NCI-H524 (cell line): ENCODE results near the gene EPYC.
"Not testable (repeated sequence)": the region's sequence is repeated elsewhere in the genome, so short reads cannot be mapped to it uniquely, and the experiment has no call there.

Experiments used
- DNase-seq, 2 experiments: peaks; one replicate each; lab custom pipeline; 2025; lab: John Stamatoyannopoulos, UW

The EPYC gene

DNA sequence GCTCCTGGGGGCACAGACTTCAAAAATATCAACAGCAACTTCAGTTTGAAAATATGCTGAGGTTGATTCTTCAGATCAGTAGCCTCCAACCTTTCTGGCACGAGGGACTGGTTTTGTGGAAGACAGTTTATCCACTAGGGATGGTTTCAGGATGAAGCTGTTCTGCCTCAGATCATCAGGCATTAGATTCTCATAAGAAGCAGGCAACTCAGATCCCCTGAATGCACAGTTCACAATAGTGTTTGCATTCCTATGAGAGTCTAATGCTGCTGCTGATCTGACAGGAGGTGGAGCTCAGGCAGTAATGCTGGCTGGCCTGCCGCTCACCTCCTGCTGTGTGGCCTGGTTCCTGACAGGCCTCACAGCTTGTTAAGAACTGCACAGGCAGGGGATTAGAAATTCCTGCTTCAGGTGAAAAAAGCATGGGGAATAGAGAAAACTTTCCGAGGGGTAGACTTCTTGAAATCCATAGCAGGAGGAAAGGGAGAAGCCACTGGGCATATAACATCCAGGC is 12.8 kb downstream of the EPYC start:
- DNase-seq, result no peak

DNA sequence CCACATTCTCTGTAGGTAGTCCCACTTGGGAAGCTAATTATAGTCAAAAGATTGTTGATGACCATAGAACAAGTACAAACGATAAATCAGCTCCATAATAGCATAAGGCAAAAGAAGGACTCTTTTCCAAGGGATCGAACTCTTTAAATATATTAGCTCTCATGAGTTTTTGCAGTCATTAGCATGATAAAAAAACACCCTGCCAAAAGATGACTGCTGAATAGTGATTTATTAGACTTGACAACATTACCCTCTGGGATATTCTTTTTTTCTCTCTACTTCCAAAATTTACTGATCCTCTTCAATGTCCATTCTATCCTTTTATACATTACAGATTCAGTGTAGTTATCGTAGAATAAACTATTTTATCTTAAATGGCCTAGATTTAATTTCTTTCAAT is 14.2 kb downstream of the EPYC start:
- DNase-seq, result no peak

DNA sequence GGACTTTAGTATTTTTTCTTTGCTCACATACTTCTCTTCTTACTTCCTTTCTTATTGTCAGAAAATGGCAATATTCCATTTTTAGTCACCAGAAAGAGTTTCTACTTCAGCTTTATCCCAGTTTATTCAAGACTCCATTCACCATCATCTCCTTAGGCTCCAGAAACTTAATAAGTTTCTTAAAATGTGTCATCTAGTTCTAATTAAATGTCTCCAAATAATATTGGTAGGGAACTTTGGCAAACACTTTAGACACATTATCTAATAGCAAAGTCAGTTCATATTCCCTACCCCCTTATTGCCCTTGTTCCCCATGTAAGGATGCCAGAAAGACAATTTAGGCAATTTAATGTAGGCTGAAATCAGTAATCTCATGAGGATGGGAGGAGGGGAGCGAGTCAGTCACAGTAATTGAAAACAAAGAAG is 15.1 kb downstream of the EPYC start:
- no peak for DNase-seq

DNA sequence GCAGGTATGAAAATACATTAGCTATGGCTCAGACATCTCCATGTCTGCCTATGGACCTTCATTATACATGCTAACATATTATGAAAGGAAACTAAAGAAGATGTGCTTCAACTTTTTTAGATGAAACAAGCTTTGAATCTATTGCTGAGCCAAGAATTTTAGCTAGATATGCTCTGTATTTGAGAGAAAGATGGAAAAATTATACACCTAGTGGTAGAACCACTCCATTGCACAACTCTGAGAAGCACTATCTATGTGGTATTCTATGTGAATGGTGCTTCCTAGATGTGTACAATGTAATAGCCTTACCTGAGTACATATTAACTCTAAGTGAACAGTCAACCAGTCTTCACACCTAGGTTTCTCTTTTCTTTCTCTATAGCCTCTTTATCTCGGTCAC is 17.3 kb downstream of the EPYC start:
- no peak for DNase-seq

GRCh38 chr12:90987101-90987500 is 17.7 kb downstream of the EPYC start:
- no peak for DNase-seq

DNA sequence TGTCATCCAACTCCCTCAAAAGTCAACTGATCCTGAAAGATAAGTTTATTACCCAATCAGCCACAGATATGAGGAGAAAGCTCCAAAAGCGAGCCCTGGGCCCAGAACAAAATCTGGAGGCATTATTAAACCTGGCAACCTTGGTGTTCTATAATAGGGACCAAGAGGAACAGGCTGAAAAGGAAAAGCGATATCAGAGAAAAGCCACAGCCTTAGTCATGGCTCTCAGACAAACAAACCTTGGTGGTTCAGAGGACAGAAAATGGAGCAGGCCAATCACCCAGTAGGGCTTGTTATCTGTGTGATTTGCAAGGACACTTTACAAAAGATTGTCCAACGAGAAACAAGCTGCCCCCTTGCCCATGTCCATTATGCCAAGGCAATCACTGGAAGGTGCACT is 19.4 kb downstream of the EPYC start:
- DNase-seq, result not testable (repeated sequence)

- DNase-seq, result no peak
These were observed 20.7 kb downstream of the EPYC start for GRCh38 chr12:90984114-90984513.

- no peak for DNase-seq
These were observed 22.6 kb downstream of the EPYC start for GRCh38 chr12:90982170-90982569.

DNA sequence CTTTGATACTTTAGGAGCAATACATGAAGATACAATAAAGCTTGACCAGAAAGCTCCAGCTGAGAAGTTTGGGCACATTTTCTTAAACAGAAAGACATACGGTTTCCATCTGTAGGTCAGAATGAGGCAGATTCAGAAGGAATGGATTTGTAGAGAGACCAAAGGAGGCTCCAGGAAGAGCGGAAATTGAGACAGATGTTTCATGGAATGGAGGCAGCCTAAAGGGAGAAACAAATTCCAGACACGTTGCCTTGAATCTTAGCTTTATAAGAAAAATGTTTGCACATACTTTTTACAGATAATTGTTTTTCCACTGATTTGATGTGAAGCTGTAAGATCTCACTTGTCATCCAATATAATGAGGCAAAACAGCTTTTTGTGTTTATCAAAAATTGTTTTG is 24.8 kb downstream of the EPYC start:
- no peak for DNase-seq

- no peak for DNase-seq
These were observed 25.8 kb downstream of the EPYC start for GRCh38 chr12:90979019-90979418.

DNA sequence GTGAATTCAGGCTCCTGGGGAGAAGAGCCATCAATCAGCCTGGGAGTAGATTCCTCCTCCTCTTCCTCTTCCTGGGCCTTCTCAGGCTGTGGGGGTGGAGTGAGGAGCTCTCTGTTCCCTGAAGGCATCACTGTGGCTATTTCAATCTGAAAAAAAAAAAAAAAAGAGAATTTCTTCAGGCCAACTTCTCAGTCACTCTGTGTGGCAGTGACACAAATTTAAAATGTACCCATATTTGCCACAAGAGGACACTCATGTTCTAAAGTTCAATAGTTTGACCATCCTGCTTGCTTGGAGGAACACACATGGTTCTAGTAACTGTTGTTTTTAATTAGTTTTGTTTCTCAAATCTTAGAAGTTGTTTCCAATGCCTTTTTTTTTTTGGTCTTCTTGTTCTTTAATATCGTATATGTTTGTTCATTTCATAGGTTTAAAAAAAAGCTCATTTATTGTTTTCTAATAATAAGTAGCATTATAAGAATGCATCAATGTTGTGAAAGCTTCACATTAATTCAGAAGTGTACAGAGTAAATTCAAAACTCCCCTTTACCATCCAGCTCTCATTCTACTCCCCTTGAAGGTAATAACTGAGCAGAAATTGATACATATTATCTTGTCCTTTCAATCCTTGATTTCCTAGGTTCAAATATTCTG is 26.5 kb downstream of the EPYC start:
- DNase-seq, result peak; percentile 4 to 50

- no peak for DNase-seq
These were observed 27.5 kb downstream of the EPYC start for GRCh38 chr12:90977224-90977623.

GRCh38 chr12:90974286-90974685 is 30.5 kb downstream of the EPYC start:
- DNase-seq, result no peak

GRCh38 chr12:90972226-90972625 is 32.5 kb downstream of the EPYC start:
- DNase-seq, result no peak

DNA sequence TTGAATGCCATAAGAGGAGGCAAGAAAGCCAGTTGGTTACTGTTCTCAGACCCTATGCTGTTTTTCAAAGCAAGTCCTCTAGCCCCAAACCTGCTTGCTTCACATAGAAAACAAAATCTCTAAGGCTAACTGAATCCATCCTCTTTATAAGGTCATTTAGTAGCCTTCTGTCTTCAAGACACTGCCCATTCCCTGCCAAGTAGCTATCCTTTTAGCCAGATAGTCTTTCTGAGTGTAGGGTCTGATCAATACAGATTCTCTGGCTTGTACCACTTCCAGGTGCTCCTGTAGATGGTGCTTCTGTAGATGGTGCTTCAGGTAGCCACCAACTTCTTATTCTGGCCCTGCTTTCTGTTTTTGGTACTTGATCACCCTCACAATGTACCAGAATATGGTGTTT is 33.9 kb downstream of the EPYC start:
- no peak for DNase-seq

DNA sequence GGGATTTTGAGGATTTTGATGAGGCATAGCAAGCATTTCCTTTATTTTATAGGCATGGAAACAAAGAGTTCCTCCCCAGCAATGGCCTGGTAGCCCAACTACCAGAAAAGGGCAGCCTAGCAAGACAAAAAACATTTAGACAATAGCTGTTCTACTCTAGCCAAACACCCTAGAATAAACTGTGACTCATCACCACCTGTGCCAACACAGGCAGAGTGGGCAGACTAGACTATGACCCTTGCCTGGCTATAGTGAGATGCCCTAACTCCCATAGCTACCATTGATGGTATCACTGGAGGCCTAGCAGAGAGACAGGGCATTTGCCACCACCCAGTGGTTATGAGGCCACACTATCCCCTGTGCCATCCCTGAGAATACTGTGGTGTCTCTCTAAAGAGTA is 34.3 kb downstream of the EPYC start:
- DNase-seq, result no peak

DNA sequence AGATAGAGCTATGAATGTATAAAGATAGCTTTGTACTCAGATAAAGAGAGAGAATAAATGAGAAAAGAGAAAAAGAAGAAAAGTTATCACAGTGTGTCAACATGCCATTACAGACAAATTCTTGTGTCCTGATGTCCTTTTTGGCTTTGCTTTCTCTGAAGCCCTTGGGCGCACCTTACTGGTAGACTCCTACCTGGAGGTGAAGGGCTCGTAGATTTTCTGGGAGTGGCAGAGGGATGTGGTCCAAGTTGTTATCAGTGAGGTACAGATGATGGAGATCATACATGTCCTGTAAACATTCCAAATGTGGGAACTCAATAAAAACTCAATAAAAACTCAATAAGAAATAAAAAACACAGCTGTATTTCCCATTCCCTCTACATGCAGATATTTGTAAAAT is 34.9 kb downstream of the EPYC start:
- no peak for DNase-seq

- no peak for DNase-seq
These were observed 35.4 kb downstream of the EPYC start for GRCh38 chr12:90969346-90969745.

- no peak for DNase-seq
These were observed 39.6 kb downstream of the EPYC start for GRCh38 chr12:90965204-90965603.

- no peak for DNase-seq
These were observed 40.2 kb downstream of the EPYC start for GRCh38 chr12:90964616-90965015.

DNA sequence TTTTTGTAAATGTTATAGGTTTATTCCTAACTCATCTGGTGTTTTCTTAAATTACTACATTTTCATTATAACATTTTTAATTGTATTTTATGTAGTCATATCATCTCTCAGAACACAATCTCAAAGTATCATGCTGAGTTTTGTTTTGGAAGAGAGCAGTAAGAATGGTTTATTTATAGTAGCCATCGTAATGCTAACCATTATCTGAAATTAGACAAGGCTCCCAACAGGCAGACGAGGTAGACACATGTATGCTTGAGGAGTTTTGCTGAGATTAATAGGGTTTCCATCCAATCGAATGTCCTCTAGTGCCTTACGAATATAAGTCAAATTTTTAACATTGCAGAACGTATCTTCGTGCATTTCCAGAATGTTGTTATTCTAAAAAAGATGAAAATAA is 40.8 kb downstream of the EPYC start:
- DNase-seq, result no peak

- no peak for DNase-seq
These were observed 43.6 kb downstream of the EPYC start for GRCh38 chr12:90961154-90961553.

DNA sequence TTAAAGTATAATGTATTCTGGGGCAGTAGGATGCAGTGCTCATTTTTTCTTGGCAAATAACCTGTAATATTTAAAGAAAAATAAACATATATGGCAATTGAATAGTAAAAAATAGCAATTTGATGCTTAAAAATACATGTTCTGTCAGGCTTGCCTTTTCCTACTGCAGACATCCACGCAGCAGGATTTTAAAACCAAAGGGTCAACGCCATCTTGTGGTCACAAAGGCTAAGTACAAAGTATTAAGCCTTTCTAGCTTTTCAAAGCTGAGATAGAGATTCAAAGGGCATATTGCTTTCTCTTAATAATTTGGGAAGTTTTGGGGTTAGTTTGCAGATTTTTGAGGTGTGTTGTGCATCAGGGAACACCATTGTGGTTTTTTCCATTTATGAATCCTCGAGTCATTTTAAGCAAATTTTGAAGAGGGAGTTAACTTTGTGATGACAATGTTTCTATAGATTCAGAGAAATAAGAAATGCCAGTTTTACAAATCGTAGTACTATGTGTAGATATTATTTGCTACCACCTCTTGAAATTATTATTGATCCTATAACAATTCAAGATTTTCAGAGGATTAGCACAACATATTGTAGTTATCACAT is 45.1 kb downstream of the EPYC start:
- peak; percentile 32 to 55 for DNase-seq

- DNase-seq, result no peak
These were observed 45.7 kb downstream of the EPYC start for GRCh38 chr12:90959032-90959431.
